Caco-2 (cell line): ENCODE data around the gene DAB2IP. TPM values are rescaled to one million over a fixed set of nuclear protein-coding genes. Genes with fewer than 3 reads are reported as not detected.
"Not testable (repeated sequence)": the region's sequence is repeated elsewhere in the genome, so short reads cannot be mapped to it uniquely, and the experiment has no call there.

Source experiments
- BruUV-seq: library from RNA; stranded (reverse); fragments of 400-500 nt; replicated peaks from 2 replicates; lab custom pipeline; 2021; lab: Mats Ljungman, UMichigan
- CTCF ChIA-PET: fragments of 300-600 bp; sonication (Branson Sonifier 250); formaldehyde crosslinking; loops from one replicate; lab custom pipeline; 2022; ENCODE audit warnings: antibody characterized with exemption; lab: Charles Lee
- POLR2A ChIA-PET: fragments of 300-600 bp; sonication (Branson Sonifier 250); formaldehyde crosslinking; loops from one replicate; lab custom pipeline; 2022; ENCODE audit warnings: antibody characterized with exemption; lab: Charles Lee
- DNase-seq, 2 experiments: peaks; one replicate each; pipeline versions ENCODE4 v3.0.0 to v3.0.0-alpha.2; 2020 to 2022
- H3K27me3 ChIP-seq: replicated peaks from 2 replicates; pipeline ENCODE4 v1.6.0; 2011; ENCODE audit warnings: low read length; ENCODE audit not compliant: control insufficient read depth, insufficient read depth
- H3K36me3 ChIP-seq: 2 replicates; pipeline ENCODE4 v1.5.1; 2011; ENCODE audit warnings: low read length; ENCODE audit not compliant: control insufficient read depth, insufficient read depth
- H3K4me1 ChIP-seq: fragments of 250-450 bp; sonication (Bioruptor Pico); 2 replicates; pipeline ENCODE4 v1.5.1; 2020; ENCODE audit warnings: mild to moderate bottlenecking
- H3K4me3 ChIP-seq: 2 replicates; pipeline ENCODE4 v1.5.1; 2011; ENCODE audit warnings: low read depth, mild to moderate bottlenecking, control low read depth, low read length
- H3K9me3 ChIP-seq: fragments of 250-450 bp; sonication (Bioruptor Pico); 2 replicates; pipeline ENCODE4 v1.5.1; 2020; ENCODE audit warnings: mild to moderate bottlenecking, moderate library complexity
- H3K27ac Mint-ChIP-seq: one replicate; pipeline ENCODE4 v1.8.0; 2022; ENCODE audit warnings: mixed read lengths; ENCODE audit not compliant: unreplicated experiment
- H3K27me3 Mint-ChIP-seq: one replicate; pipeline ENCODE4 v1.8.0; 2022; ENCODE audit warnings: mixed read lengths; ENCODE audit not compliant: insufficient read depth, unreplicated experiment
- H3K36me3 Mint-ChIP-seq: one replicate; pipeline ENCODE4 v1.8.0; 2022; ENCODE audit warnings: mild to moderate bottlenecking, mixed read lengths; ENCODE audit not compliant: insufficient read depth, unreplicated experiment
- H3K4me1 Mint-ChIP-seq: one replicate; pipeline ENCODE4 v1.8.0; 2022; ENCODE audit warnings: low read depth, mixed read lengths; ENCODE audit not compliant: unreplicated experiment
- H3K4me3 Mint-ChIP-seq: one replicate; pipeline ENCODE4 v1.8.0; 2022; ENCODE audit warnings: mild to moderate bottlenecking, moderate library complexity, mixed read lengths; ENCODE audit not compliant: unreplicated experiment
- H3K9me3 Mint-ChIP-seq: one replicate; pipeline ENCODE4 v1.8.0; 2022; ENCODE audit warnings: mixed read lengths; ENCODE audit not compliant: unreplicated experiment
- intact Hi-C: fragments of 100-400 bp; cut with micrococcal nuclease; formaldehyde crosslinking; loops from one replicate; pipeline ENCODE4 v1.10.0; 2022; ENCODE audit not compliant: unreplicated experiment
- total RNA-seq: library from RNA; stranded (reverse); gene quantifications from 2 replicates; pipeline ENCODE4 v1.2.3, GENCODE V29; 2022
- TF ChIP-seq, protein P1 (sequence below), 2 experiments: fragments of 200-600 bp in 1 of 2; IDR thresholded peaks; 1 replicate in 1 of 2; 2 replicates in 1 of 2; pipeline versions ENCODE4 v1.5.1 to v1.8.0; 2011 to 2022; ENCODE audit warnings: antibody characterized with exemption in 1 of 2, control low read depth in 1 of 2, inconsistent platforms in 1 of 2, low read depth in 1 of 2, low read length in 1 of 2, mild to moderate bottlenecking in 1 of 2, moderate library complexity in 1 of 2; ENCODE audit not compliant: insufficient read depth in 1 of 2, severe bottlenecking in 1 of 2, unreplicated experiment in 1 of 2

The DAB2IP gene
- total RNA-seq, 1 experiment from 2014 or later, result 26.0 TPM

DNA sequence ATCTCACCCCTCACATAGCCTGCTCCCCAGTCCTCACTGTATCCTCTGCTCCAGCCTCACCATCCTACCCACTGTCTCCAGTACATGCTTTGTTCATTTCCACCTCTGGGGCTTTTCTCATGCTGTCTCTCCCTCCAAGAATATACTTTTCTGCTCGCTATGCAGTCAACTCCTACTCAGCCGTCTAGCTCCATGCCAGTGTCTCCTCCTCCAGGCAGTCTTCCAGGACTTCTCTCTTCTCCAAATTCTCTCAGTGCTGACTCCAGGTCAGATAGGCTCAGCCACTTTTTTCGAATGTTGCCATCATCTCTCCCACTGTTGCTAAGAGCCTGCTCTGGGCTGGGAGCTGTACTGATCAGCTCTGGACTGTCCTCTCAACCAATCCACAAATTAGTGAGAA, 8.0 kb upstream of the DAB2IP start:
- no peak overlapping the region for H3K4me3 ChIP-seq
- Mint-ChIP-seq H3K36me3 (no peaks in the 10 kb centered on the region), H3K27me3 (no peaks in the 10 kb centered on the region), H3K4me1 (peaks cover 6% of the 10 kb centered on the region), H3K4me3 (no peak overlapping the region), H3K27ac (no peak overlapping the region), H3K9me3 (no peaks in the 10 kb centered on the region)
- no peak for DNase-seq
- POLR2A ChIA-PET, result no interaction called here
- no peaks in the 10 kb centered on the region for H3K27me3 ChIP-seq
- BruUV-seq, result no TSS peak
- CTCF ChIA-PET, result interaction anchor here (1.3 kb wide), 1 partner anchor 40 kb away, joined by 6 read pairs; no protein-coding TSS in a partner anchor
- no peaks in the 10 kb centered on the region for H3K4me1 ChIP-seq
- H3K9me3 ChIP-seq, result no peaks in the 10 kb centered on the region
- H3K36me3 ChIP-seq, result no peaks in the 10 kb centered on the region
- TF ChIP-seq, protein P1, sequence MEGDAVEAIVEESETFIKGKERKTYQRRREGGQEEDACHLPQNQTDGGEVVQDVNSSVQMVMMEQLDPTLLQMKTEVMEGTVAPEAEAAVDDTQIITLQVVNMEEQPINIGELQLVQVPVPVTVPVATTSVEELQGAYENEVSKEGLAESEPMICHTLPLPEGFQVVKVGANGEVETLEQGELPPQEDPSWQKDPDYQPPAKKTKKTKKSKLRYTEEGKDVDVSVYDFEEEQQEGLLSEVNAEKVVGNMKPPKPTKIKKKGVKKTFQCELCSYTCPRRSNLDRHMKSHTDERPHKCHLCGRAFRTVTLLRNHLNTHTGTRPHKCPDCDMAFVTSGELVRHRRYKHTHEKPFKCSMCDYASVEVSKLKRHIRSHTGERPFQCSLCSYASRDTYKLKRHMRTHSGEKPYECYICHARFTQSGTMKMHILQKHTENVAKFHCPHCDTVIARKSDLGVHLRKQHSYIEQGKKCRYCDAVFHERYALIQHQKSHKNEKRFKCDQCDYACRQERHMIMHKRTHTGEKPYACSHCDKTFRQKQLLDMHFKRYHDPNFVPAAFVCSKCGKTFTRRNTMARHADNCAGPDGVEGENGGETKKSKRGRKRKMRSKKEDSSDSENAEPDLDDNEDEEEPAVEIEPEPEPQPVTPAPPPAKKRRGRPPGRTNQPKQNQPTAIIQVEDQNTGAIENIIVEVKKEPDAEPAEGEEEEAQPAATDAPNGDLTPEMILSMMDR (IDR thresholded peaks at IDR 0.05; ENCODE audit: insufficient read depth in 1 of 2, low read depth in 1 of 2, low read length in 1 of 2, severe bottlenecking in 1 of 2, unreplicated experiment in 1 of 2), result no peak
- intact Hi-C loops, result no loop called here

DNA sequence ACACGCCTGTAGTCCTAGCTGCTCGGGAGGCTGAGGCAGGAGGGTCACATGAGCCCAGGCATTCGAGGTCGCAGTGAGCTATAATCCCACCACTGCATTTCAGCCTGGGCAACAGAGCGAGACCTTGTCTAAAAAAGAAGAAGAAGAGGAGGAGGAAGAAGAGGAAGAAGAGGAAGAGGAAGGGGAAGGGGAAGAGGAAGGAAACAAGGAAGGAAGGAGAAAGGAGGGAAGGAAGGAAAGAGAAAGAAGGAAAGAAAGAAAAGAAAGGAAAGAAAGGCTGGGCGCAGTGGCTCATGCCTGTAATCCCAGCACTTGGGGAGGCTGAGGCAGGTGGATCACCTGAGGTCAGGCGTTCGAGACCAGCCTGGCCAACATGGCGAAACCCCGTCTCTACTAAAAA, 7.4 kb upstream of the DAB2IP start:
- H3K4me3 Mint-ChIP-seq, CTCF ChIA-PET, H3K9me3 ChIP-seq, H3K4me1 Mint-ChIP-seq, intact Hi-C loops, DNase-seq, H3K27ac Mint-ChIP-seq, H3K4me1 ChIP-seq, H3K27me3 ChIP-seq, H3K27me3 Mint-ChIP-seq, H3K36me3 ChIP-seq, BruUV-seq, H3K36me3 Mint-ChIP-seq, H3K9me3 Mint-ChIP-seq, H3K4me3 ChIP-seq: not testable (repeated sequence)
- POLR2A ChIA-PET, result interaction anchor here (0.6 kb wide), 1 partner anchor 23 kb away, joined by 3 read pairs; no protein-coding TSS in a partner anchor

DNA sequence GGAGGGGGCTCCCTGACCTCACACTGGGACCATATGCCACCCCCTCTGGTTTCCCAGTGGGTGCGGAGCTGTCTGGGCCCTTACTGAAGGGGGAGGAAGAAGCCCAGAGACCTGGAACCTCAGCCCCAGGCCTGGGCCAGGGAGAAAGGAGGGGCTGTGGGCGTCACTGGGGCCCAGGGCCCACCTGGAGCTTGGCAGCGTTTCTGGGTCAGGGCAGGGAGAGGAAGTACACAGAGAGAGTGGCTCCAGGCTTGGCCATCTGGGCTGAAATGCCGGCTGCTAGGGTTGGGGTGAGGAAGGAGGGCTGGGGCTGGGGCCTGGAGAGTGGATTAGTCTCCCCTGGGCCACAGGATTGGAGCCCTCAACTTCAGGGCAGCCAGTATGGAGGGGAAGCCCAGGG, 6.4 kb upstream of the DAB2IP start:
- H3K4me3 Mint-ChIP-seq, result no peak overlapping the region
- H3K4me1 Mint-ChIP-seq, result peaks cover 15% of the 10 kb centered on the region
- Histone ChIP-seq H3K36me3 (no peaks in the 10 kb centered on the region), H3K4me1 (peaks cover 10% of the 10 kb centered on the region), H3K4me3 (no peak overlapping the region), H3K9me3 (no peaks in the 10 kb centered on the region), H3K27me3 (no peaks in the 10 kb centered on the region)
- no peaks in the 10 kb centered on the region for H3K36me3 Mint-ChIP-seq
- TF ChIP-seq, protein P1 (IDR thresholded peaks at IDR 0.05; ENCODE audit: insufficient read depth in 1 of 2, low read depth in 1 of 2, low read length in 1 of 2, severe bottlenecking in 1 of 2, unreplicated experiment in 1 of 2), result no peak
- no peaks in the 10 kb centered on the region for H3K9me3 Mint-ChIP-seq
- DNase-seq, result no peak
- ChIA-PET POLR2A (no interaction called here), CTCF (no interaction called here)
- BruUV-seq, result no TSS peak
- intact Hi-C loops, result no loop called here
- no peak overlapping the region for H3K27ac Mint-ChIP-seq
- no peaks in the 10 kb centered on the region for H3K27me3 Mint-ChIP-seq
